Activated T-cell treated with anti-CD3 and anti-CD28 coated beads for 4 hours (primary cell): ENCODE results near the gene RNF43.

Experiments
- DNase-seq: peaks from one replicate; pipeline ENCODE4 v3.0.0-alpha.2; 2020

Gene RNF43

DNA sequence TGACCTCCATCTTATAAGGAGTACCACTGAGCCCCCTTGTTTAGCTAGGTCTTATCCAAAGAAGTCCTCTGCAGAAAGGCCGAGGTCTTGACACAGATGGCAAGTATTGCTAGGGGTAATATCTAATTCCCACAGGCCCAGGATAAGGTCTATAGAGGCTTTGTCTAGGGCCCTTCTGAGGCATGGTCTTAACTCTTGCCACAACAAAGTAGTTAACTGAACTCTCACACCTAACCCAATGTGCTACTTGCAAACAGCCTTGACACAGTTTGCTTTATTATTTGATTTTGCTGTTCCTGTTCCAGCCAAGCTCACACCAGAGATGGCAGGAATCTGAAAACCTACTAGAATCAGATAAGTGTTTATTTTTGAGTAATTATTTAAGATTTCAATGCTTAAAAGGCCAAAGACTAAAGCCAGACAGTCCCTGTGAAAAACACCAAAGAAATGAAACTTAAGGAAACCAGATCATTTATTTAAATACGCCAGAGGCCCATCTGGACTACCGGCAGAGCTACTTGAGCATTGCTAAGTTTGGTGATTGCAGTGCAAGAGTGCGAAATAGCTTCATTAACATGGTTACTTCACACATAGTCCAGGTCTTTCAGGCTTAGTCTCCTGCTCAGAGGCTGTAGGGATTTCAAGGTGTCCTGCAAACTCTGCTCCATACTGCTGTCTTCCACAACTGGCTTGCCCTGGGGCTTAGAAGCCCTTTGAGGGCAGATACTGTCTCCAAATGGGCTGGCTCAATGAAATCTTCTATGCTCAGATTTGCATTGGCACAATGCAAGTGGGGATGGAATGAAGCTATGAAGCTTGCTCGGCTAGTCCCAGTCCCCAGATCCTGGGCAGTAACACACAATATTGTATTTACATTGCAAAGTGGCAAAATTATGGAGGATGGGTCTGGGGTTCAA lies 36.9 kb downstream of the RNF43 start:
- DNase-seq: no peak

DNA sequence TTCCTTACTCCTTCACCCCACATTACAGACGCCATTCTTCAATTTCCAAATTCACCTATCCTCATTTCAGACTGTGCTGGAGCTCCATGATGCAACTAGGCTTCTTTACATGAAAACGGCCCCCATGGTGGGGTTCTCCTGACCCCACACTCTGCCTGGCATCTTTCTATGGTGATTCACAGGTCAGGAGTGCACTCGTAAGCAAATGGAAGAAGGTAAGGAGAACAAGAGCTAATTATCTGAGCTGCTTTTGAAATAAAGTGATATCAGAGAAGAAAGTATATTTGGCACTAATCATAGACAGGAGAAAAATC lies 37.9 kb downstream of the RNF43 start:
- no peak for DNase-seq

DNA sequence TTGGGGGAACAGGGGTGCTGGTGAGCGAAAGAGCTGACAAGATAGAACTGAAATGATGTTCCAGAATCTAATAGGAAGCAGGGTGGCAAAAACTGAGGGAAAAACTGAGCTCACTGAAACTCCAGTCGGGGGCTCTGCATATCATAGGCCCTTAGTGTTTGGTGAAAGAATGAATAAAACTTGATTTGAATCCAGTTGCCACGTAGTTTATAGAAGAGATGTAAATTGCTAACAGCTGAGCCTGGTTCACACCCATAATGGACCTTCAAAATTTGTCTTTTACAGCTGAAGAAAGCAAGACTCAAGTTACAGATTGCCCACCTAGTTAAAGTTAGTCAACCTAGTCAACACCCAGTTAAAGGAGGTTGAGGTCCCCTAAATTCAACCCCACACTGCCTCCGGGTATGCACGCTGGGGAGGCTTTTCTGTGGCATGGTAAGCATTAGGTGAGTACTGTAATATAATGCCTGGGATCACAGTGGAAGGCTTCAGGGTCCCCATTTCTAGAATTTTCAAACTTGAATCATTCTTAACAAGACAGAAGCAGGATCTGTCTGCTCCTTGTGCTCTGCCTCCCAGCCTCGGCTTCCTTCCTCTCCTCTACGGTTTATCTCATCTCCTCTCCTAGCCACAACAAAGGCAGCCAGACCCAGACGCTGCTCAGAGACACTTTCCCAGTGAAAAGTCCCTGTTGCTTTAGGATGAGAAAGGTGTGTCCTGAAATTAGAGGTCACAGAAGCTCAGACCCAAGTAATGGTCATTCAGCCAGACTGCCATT lies 38.4 kb downstream of the RNF43 start:
- DNase-seq: no peak

DNA sequence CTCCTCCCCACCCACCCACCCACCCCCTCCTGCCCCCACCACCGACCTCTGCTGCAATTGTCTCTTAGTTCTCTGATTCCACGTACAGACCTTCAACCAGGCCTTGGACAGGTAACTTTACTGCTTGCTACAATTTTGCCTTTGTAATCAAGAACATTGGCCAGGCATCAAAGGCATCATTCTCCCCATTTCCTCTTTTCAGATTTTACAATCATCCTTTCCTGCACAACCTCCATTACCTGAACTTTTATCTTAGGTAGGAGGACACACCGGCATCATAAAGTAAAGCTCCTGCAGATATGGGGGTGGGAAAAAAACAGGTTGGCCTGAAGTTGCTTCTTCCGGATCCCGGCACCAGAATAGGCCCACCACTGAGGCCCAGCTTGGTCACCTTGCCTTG lies 39.7 kb downstream of the RNF43 start:
- no peak for DNase-seq

DNA sequence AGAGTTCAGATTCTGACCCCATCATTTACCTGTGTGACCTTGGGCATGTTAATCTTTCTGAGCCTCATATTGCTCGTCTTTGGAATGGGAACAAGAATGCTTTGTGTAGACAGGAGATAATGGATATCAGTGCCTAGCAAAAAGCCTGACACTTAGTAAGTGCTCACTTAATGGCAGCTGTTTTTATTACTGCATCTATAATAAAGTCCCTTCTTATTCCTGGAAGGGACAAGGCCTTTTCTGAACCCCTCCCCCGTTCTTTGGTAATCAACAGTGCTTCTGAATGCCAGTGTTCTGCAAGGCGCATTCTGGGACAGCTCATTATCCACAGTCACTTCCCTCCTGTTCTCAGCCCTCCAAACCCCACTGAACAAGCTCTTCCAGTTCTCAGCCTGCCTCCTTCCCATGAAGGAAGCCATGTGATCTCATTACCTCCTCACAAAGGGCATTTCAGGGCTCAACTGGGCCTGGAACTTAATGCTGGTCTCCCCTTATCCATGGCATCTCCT lies 40.2 kb downstream of the RNF43 start:
- DNase-seq: no peak

DNA sequence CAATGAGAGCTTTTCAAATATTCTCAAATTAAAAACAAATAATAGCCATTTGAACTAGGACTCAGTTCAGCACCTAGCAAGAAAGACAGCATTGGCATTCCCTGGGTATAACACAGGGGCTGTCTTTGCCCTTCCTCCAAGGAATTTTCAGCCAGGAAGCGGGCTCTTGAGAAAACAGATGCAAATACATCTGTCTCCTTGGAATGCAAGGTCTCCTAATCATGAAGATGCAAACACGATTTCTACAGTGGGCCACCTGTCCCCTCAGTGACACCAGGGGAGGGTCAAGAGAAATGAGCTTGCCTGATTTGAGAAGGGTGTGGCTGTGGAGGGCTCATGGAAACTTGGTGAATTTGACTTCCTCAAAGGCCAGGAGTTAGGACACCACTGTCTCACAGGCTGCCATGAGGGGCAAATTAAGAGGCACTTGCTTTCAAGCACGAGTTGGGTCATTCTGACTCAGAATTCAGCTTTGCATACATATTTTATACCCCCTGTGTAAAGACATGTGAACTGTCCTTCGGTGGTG lies 40.8 kb downstream of the RNF43 start:
- no peak for DNase-seq

DNA sequence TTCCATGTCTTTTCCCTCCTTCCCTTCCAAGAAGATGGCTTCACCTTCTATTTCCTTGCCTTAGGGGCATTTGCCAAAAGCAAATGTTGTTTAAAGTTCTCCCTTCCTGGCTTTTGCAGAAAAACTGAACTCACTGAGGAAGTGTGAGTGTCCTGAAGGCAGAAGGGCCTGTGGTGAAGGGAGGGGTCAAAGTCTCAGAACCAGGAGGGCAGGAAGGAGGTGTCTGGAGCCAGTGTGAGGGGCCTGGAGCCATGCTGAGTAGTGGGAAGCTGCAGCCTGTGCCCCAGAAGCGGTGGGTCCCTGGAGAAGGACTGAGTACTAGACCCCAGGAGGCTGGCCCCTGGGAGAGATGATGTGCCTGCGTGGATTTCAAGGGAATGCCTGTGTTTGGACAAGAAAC lies 41.5 kb downstream of the RNF43 start:
- no peak for DNase-seq

DNA sequence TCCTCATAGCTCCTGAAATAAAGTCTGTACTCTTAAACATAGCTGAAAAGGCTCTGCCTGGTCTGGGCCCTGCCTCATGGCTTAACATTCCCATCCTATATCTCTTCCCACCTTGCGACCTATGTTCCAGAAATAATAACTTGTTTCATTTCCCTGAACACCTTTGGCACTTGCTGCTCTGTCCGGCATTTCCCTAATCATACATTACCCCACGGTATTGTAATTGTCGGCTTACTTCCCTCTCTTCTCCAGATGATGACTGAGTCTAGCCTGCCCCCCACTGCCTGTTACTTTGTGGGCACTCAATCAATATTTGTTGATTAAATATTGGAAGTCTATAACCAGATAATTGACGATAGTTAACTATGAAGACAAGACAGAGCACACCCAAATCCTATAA lies 42.1 kb downstream of the RNF43 start:
- no peak for DNase-seq

DNA sequence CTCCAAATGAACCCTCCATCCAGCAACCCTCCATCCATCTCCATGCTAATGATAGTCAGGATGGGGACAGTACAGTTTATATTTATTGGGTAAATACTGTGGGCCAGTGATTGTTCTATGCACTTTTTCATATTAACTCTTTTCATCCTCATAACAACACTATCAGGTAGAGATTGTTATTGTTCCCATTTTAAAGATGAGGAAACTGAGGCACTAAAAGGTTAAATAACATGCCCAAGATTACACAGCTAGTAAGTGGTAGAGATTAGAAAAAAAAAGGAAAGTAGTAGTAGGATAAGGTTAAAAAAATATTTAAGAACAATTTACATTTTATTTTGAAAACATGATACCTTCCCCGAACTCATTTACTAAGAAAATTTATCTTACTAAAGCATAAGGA lies 43.4 kb downstream of the RNF43 start:
- DNase-seq: no peak

DNA sequence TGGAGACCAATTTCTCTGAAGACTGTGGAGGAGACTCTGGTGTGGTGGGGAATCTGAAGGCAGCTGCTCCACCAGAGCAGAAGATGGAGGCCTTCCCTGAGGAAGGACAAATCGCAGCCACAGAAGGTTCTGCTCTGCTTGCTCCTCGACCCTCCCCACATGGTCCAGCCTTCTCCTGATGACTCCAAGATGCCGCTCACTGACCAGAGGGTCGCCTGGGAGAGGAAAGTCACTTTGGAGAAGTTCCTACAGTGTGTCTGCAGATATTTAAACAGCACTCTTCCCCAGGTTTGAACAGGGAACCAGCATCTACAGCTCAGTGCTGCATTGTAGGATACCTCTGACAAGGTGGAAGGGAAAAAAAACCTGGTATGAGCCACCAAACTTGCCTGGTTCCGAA lies 44.3 kb downstream of the RNF43 start:
- no peak for DNase-seq

DNA sequence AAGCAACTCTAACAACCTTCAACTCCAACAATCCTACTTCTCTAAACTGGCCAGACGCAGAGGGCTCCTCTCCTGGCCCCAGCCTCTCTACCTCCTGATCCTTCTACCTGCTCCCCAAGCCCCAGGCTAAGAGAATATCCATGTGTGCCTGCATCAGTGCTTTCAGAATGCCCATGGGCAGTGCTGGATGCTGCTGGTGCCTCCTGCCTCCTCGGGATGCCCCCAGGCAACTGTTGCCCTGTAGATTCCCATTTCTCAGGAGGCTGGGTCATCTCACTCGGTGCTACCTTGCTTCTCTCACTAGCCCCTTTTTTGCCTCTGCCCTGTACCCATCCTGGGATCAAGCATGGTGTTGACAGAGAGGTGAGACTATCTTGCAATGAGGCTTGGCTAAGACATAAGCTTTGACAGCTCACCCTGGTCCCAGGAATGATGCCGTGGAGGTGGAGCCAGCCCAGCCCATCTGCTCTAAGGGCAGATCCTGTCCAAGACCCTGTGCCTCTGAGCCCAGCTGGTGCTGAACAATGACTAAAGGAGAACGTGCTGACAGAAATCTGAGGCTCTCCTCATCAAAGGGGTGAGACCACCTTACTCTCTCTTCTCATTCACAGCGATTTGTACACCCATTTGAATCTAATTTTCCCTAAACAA lies 45.9 kb downstream of the RNF43 start:
- DNase-seq: no peak

DNA sequence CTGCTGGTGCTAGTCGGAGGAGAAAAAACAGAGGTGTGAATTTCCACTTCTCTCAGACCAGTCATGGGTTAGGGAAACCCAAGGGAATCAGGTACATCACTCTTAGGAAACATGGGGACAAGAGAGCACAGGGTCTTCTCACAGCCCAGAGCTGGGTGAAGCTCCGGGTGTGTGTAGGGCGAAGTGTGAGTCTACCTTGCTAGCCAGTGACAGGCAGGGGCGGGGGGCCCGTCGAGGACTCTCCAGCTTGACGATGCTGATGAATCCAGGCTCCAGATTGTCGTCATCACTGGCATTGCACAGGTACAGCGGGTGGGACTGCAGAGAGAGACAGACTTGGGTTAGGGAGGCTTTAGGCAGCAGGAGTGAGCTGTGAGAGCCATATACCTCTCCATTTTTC lies 46.6 kb downstream of the RNF43 start:
- no peak for DNase-seq

DNA sequence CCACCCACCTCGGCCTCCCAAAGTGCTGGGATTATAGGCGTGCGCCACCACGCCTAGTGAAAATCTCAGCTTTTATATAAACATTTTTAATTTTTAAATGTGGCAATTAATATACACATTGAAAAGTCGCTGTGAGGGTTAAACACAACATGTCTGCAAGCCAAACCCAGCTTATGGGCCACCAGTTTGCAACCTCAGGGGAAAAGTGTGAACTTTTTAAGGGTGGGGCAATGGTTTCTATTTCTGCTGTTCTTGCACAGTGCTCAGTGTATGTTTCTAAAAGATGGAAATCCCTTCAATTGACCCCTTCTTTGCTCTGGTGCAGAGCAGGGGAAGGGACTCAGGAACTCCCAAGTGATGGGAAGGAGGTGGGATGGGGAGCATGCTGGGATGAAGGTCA lies 47.0 kb downstream of the RNF43 start:
- DNase-seq: no peak

DNA sequence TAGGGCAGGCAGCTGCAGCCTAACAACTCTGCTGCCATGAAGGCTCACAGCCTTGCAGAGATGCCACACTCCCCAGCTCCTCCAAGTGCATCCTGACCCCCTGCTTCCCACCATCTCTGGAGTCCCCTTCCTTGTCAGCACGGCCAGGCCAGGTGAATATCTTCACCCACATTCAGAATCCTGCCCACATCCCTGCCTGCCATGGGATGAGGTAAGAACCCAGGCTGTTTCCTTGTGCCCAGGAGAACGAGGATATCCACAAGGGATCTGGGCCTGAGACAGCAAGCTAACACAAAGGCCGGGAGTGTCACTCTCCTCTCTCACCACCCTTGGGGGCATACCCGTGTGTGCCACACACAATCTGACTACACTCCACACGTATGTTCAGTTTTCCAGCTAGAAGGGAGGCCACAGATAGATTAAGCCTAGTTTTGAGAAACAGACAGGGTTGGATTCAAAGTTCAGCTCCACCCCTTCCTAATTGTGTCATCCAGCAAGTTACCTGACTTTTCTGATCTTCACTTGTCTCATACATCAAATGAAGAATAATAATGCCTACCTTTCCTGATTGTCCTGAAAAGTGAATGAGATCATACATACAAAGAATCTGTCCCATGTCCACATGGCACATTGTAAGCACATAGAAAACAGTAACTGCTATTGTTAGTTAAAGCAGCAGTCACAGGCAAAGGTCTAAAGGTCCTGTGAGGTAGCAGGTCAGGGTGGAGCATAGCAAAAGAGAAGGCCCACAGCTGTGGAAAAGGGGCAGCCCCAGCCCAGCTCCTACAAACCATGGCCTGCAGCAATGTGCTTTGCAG lies 47.9 kb downstream of the RNF43 start:
- DNase-seq: no peak

DNA sequence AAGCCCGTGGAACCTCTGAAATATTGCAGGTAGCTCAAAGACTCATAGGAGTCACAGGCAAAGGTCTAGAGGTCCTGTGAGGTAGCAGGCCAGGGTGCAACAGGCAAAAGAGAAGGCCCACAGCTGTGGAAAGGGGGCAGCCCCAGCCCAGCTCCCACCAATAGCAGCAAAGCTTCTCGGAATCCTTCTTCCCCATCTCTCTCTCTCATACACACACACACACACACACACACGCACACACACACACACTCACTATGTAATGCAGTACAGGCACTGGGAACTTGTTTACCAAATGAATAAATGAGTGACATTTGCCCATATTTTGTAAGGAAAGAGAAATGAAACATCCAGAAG lies 48.5 kb downstream of the RNF43 start:
- no peak for DNase-seq
